H9 (cell line): ENCODE results near the gene NUP85. TPM values are rescaled to one million over a fixed set of nuclear protein-coding genes. Genes with fewer than 3 reads are reported as not detected.

Experiments used
- DNase-seq: peaks from one replicate; pipeline ENCODE4 v3.0.0-alpha.2; 2017
- H2AFZ ChIP-seq: one replicate; pipeline ENCODE4 v1.6.1; 2013; ENCODE audit warnings: mild to moderate bottlenecking, low read length, control low read depth, moderate library complexity
- H2AK5ac ChIP-seq: 2 replicates; pipeline ENCODE4 v1.6.1; 2013; ENCODE audit warnings: low read length, control low read depth, mixed read lengths; ENCODE audit not compliant: insufficient read length
- H2BK120ac ChIP-seq: one replicate; pipeline ENCODE4 v1.6.1; 2013; ENCODE audit warnings: low read depth, mild to moderate bottlenecking, low read length, control low read depth, inconsistent platforms; ENCODE audit not compliant: poor library complexity, severe bottlenecking
- H2BK12ac ChIP-seq: 2 replicates; pipeline ENCODE4 v1.6.1; 2013; ENCODE audit warnings: low read length, control low read depth, mixed read lengths, low read depth; ENCODE audit not compliant: insufficient read length
- H2BK15ac ChIP-seq: 2 replicates; pipeline ENCODE4 v1.6.1; 2013; ENCODE audit warnings: low read depth, low read length, control low read depth
- H2BK20ac ChIP-seq: one replicate; pipeline ENCODE4 v1.6.1; 2013; ENCODE audit warnings: low read depth, mild to moderate bottlenecking, low read length, control low read depth, inconsistent platforms; ENCODE audit not compliant: poor library complexity, severe bottlenecking
- H2BK5ac ChIP-seq: 2 replicates; pipeline ENCODE4 v1.6.1; 2013; ENCODE audit warnings: low read length, control low read depth, mixed read lengths; ENCODE audit not compliant: insufficient read length
- H3K14ac ChIP-seq: 2 replicates; pipeline ENCODE4 v1.6.1; 2013; ENCODE audit warnings: low read length, control low read depth; ENCODE audit not compliant: insufficient read depth
- H3K18ac ChIP-seq: 2 replicates; pipeline ENCODE4 v1.6.1; 2013; ENCODE audit warnings: low read depth, mild to moderate bottlenecking, mixed read lengths, low read length, control low read depth; ENCODE audit not compliant: insufficient read length
- H3K23ac ChIP-seq: 2 replicates; pipeline ENCODE4 v1.6.1; 2013; ENCODE audit warnings: low read length, control low read depth, mixed read lengths, low read depth; ENCODE audit not compliant: insufficient read length
- H3K23me2 ChIP-seq: 2 replicates; pipeline ENCODE4 v1.6.1; 2013; ENCODE audit warnings: low read depth, mild to moderate bottlenecking, mixed read lengths, low read length, control low read depth; ENCODE audit not compliant: insufficient read length, poor library complexity, severe bottlenecking
- H3K27ac ChIP-seq: 2 replicates; pipeline ENCODE4 v1.5.1; 2013; ENCODE audit warnings: low read length, control low read depth, mixed read lengths, low read depth; ENCODE audit not compliant: insufficient read length
- H3K27me3 ChIP-seq: 2 replicates; pipeline ENCODE4 v1.6.1; 2013; ENCODE audit warnings: low read length, control low read depth, inconsistent platforms; ENCODE audit not compliant: insufficient read depth
- H3K4ac ChIP-seq: 2 replicates; pipeline ENCODE4 v1.6.1; 2013; ENCODE audit warnings: low read depth, mild to moderate bottlenecking, control low read depth, inconsistent platforms, low read length, moderate library complexity
- H3K4me1 ChIP-seq: 2 replicates; pipeline ENCODE4 v1.6.1; 2013; ENCODE audit warnings: low read length, control low read depth, inconsistent platforms; ENCODE audit not compliant: insufficient read depth
- H3K4me2 ChIP-seq: 2 replicates; pipeline ENCODE4 v1.6.1; 2013; ENCODE audit warnings: low read length, control low read depth, mixed read lengths; ENCODE audit not compliant: insufficient read length, insufficient read depth
- H3K56ac ChIP-seq: 2 replicates; pipeline ENCODE4 v1.6.1; 2013; ENCODE audit warnings: low read depth, mild to moderate bottlenecking, mixed read lengths, low read length, control low read depth; ENCODE audit not compliant: insufficient read length
- H3K79me1 ChIP-seq: 2 replicates; pipeline ENCODE4 v1.6.1; 2013; ENCODE audit warnings: low read depth, mild to moderate bottlenecking, moderate library complexity, low read length, control low read depth, inconsistent platforms; ENCODE audit not compliant: insufficient read depth, poor library complexity, severe bottlenecking
- H3K79me2 ChIP-seq: 2 replicates; pipeline ENCODE4 v1.6.1; 2013; ENCODE audit warnings: low read length, control low read depth, inconsistent platforms; ENCODE audit not compliant: insufficient read depth
- H3K9ac ChIP-seq: 2 replicates; pipeline ENCODE4 v1.6.1; 2013; ENCODE audit warnings: low read length, control low read depth, mixed read lengths; ENCODE audit not compliant: insufficient read length; ENCODE audit errors: extremely low read depth
- H3K9me3 ChIP-seq: one replicate; pipeline ENCODE4 v1.6.1; 2013; ENCODE audit warnings: low read depth, low read length, inconsistent platforms; ENCODE audit not compliant: control insufficient read depth
- H3T11ph ChIP-seq: one replicate; pipeline ENCODE4 v1.6.1; 2013; ENCODE audit warnings: mild to moderate bottlenecking, low read length, control low read depth, inconsistent platforms
- H4K20me1 ChIP-seq: one replicate; pipeline ENCODE4 v1.6.1; 2013; ENCODE audit not compliant: control insufficient read depth, insufficient read length, insufficient read depth
- H4K5ac ChIP-seq: 2 replicates; pipeline ENCODE4 v1.6.1; 2013; ENCODE audit warnings: low read depth, mild to moderate bottlenecking, mixed read lengths, low read length, control low read depth; ENCODE audit not compliant: insufficient read length
- H4K8ac ChIP-seq: replicated peaks from 2 replicates; pipeline ENCODE4 v1.6.1; 2013; ENCODE audit warnings: low read length, control low read depth, mixed read lengths, low read depth; ENCODE audit not compliant: insufficient read length
- H4K91ac ChIP-seq: 2 replicates; pipeline ENCODE4 v1.6.1; 2013; ENCODE audit warnings: low read depth, mild to moderate bottlenecking, moderate library complexity, mixed read lengths, low read length, control low read depth; ENCODE audit not compliant: insufficient read length
- H3K27ac Mint-ChIP-seq, 3 experiments: 2 replicates in 2 of 3; 3 replicates in 1 of 3; pipeline ENCODE4 v1.8.0; 2020 to 2021; ENCODE audit warnings: mixed read lengths in 3 of 3, mild to moderate bottlenecking in 1 of 3, moderate library complexity in 1 of 3
- H3K27me3 Mint-ChIP-seq: 2 replicates; pipeline ENCODE4 v1.8.0; 2021; ENCODE audit warnings: low read depth, mild to moderate bottlenecking, moderate library complexity, mixed read lengths
- H3K36me3 Mint-ChIP-seq, 3 experiments: 2 replicates in 2 of 3; 3 replicates in 1 of 3; pipeline ENCODE4 v1.8.0; 2020 to 2021; ENCODE audit warnings: low read depth in 3 of 3, mixed read lengths in 3 of 3; ENCODE audit not compliant: insufficient read depth in 1 of 3
- H3K4me1 Mint-ChIP-seq, 2 experiments: 2 replicates each; pipeline ENCODE4 v1.8.0; 2020; ENCODE audit warnings: mixed read lengths in 2 of 2
- H3K4me3 Mint-ChIP-seq, 2 experiments: 2 replicates in 1 of 2; 3 replicates in 1 of 2; pipeline ENCODE4 v1.8.0; 2020 to 2021; ENCODE audit warnings: mild to moderate bottlenecking in 2 of 2, mixed read lengths in 2 of 2, moderate library complexity in 1 of 2
- H3K9me3 Mint-ChIP-seq, 2 experiments: 2 replicates in 1 of 2; 3 replicates in 1 of 2; pipeline ENCODE4 v1.8.0; 2020; ENCODE audit warnings: mild to moderate bottlenecking in 2 of 2, mixed read lengths in 2 of 2, moderate library complexity in 1 of 2
- WGBS: extraction: QIAGEN DNeasy Blood & Tissue Kit; methylation state at CpG from one replicate; pipeline ENCODE4 v1.1.7; 2013; ENCODE audit warnings: missing lambda C conversion rate, low lambda C conversion rate, mixed read lengths; ENCODE audit not compliant: insufficient read length; ENCODE audit errors: extremely low coverage; 5-methylcytosine and 5-hydroxymethylcytosine counted together
- total RNA-seq: library from RNA; stranded (reverse); gene quantifications from 2 replicates; pipeline ENCODE4 v1.2.1, GENCODE V29; 2021
- TF ChIP-seq, protein P1 (sequence below): fragments of 200-600 bp; sonication (generic); conservative IDR thresholded peaks from 3 replicates; pipeline ENCODE4 v1.8.0; 2021; ENCODE audit warnings: antibody characterized with exemption, mild to moderate bottlenecking

The NUP85 gene
- total RNA-seq, 1 experiment from 2014 or later, result 145 TPM

DNA sequence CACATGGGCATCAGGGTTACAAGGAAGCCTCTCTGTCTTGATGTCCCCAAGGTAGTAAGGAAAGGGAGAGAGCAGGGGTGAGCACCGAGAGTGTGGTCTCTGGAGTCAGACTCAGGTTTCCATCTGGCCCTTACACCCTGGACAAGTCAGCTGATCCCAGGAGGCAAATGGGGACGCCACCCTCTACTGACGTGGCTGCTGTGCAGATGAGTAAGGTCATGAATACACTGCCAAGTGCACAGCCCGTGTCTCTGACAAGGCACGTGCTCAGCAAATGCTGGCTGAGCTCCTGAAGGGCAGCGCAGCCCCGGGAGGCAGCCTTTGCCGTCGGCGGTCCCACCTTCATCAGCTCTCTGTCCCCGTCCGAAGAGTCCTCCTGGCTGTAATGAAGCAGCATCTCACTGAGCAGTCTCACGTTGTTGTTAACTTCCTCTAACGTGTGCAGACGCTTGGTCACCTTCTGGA lies 36.5 kb downstream of the NUP85 start:
- no peak overlapping the region for H4K8ac ChIP-seq
- no CpG with 5 or more reads among the region's 15 CpGs for WGBS
- no peak overlapping the region for H2AK5ac ChIP-seq
- peaks cover 35 to 81% (median 79%) of the 10 kb centered on the region in 3 experiments; a peak in 6 of 7 replicates for H3K36me3 Mint-ChIP-seq
- no peak overlapping the region for H2BK15ac ChIP-seq
- H3K27me3 Mint-ChIP-seq, result no peaks in the 10 kb centered on the region
- H4K91ac ChIP-seq, result no peak overlapping the region
- H3T11ph ChIP-seq, result no peak overlapping the region
- H3K23me2 ChIP-seq, result no peaks in the 10 kb centered on the region
- no peak overlapping the region for H3K18ac ChIP-seq
- H2BK120ac ChIP-seq, result no peak overlapping the region
- H3K14ac ChIP-seq, result no peak overlapping the region
- no peak overlapping the region for H3K56ac ChIP-seq
- no peak overlapping the region; a peak in 1 of 5 replicates for H3K4me3 Mint-ChIP-seq
- H3K4me1 Mint-ChIP-seq, result peaks cover 8 to 15% of the 10 kb centered on the region in 2 experiments
- no peaks in the 10 kb centered on the region for H3K9me3 Mint-ChIP-seq
- TF ChIP-seq, protein P1, sequence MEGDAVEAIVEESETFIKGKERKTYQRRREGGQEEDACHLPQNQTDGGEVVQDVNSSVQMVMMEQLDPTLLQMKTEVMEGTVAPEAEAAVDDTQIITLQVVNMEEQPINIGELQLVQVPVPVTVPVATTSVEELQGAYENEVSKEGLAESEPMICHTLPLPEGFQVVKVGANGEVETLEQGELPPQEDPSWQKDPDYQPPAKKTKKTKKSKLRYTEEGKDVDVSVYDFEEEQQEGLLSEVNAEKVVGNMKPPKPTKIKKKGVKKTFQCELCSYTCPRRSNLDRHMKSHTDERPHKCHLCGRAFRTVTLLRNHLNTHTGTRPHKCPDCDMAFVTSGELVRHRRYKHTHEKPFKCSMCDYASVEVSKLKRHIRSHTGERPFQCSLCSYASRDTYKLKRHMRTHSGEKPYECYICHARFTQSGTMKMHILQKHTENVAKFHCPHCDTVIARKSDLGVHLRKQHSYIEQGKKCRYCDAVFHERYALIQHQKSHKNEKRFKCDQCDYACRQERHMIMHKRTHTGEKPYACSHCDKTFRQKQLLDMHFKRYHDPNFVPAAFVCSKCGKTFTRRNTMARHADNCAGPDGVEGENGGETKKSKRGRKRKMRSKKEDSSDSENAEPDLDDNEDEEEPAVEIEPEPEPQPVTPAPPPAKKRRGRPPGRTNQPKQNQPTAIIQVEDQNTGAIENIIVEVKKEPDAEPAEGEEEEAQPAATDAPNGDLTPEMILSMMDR, result no peak
- H2BK5ac ChIP-seq, result no peak overlapping the region
- no peak overlapping the region for H3K27ac Mint-ChIP-seq
- no peaks in the 10 kb centered on the region for H3K9me3 ChIP-seq
- H2BK20ac ChIP-seq, result no peak overlapping the region
- no peaks in the 10 kb centered on the region for H3K4me1 ChIP-seq
- H3K79me2 ChIP-seq, result no peaks in the 10 kb centered on the region
- H3K4ac ChIP-seq, result no peak overlapping the region
- H3K79me1 ChIP-seq, result no peaks in the 10 kb centered on the region
- H3K27me3 ChIP-seq, result no peaks in the 10 kb centered on the region
- no peak overlapping the region for H4K5ac ChIP-seq
- no peak overlapping the region for H3K4me2 ChIP-seq
- no peak overlapping the region for H3K9ac ChIP-seq
- H2AFZ ChIP-seq, result no peak overlapping the region
- no peak for DNase-seq
- no peak overlapping the region for H3K23ac ChIP-seq
- H4K20me1 ChIP-seq, result peaks cover 4% of the 10 kb centered on the region
- H2BK12ac ChIP-seq, result no peak overlapping the region
- H3K27ac ChIP-seq, result no peak overlapping the region
